ENCODE results near the gene HOXD9.

The HOXD9 gene

GRCh38 chr2:176099159-176099727, 23.3 kb upstream of the HOXD9 start:
- no peak for DNase-seq

GRCh38 chr2:176099728-176100546, 22.6 kb upstream of the HOXD9 start, which contains the start of gene HOXD12:
TSS of gene HOXD12 (plus strand) at chr2:176099795. CDS start at chr2:176099802, 7 bp downstream.
- no peak for DNase-seq

GRCh38 chr2:176100547-176101140, 21.9 kb upstream of the HOXD9 start:
- DNase-seq: no peak

- no peak for DNase-seq
Observed at GRCh38 chr2:176101216-176101830, 21.2 kb upstream of the HOXD9 start.

GRCh38 chr2:176101842-176102241, 20.7 kb upstream of the HOXD9 start:
- no peak for DNase-seq

- DNase-seq: no peak
Observed at GRCh38 chr2:176102309-176102866, 20.1 kb upstream of the HOXD9 start.

- no peak for DNase-seq
Observed at GRCh38 chr2:176103194-176103593, 19.3 kb upstream of the HOXD9 start.

GRCh38 chr2:176103742-176104315, 18.7 kb upstream of the HOXD9 start:
- no peak for DNase-seq

GRCh38 chr2:176104316-176105077, 18.0 kb upstream of the HOXD9 start:
- no peak for DNase-seq

GRCh38 chr2:176105078-176105729, 17.3 kb upstream of the HOXD9 start:
- DNase-seq: no peak

- no peak for DNase-seq
Observed at GRCh38 chr2:176105730-176106580, 16.6 kb upstream of the HOXD9 start.

GRCh38 chr2:176106581-176107539, 15.7 kb upstream of the HOXD9 start, which contains the start of gene HOXD11:
TSS of gene HOXD11 (plus strand) at chr2:176107280. CDS start at chr2:176107356, 76 bp downstream.
- no peak for DNase-seq

- no peak for DNase-seq
Observed at GRCh38 chr2:176107731-176108181, 14.8 kb upstream of the HOXD9 start.

- DNase-seq: no peak
Observed at GRCh38 chr2:176109192-176109901, 13.2 kb upstream of the HOXD9 start.

GRCh38 chr2:176109946-176110345, 12.6 kb upstream of the HOXD9 start:
- no peak for DNase-seq

GRCh38 chr2:176110415-176111308, 11.9 kb upstream of the HOXD9 start:
- DNase-seq: no peak

- DNase-seq: no peak
Observed at GRCh38 chr2:176111309-176111663, 11.2 kb upstream of the HOXD9 start.

All from stimulated activated CD4-positive, alpha-beta T cell treated with anti-CD3 and anti-CD28 coated beads, Interleukin-12 subunit alpha, Interleukin-12 subunit beta, amount 100 ng/mL, for 4 hours (primary cell).